GM12891 (cell line): ENCODE results near the gene SPTAN1.
"Not testable (repeated sequence)": the region's sequence is repeated elsewhere in the genome, so short reads cannot be mapped to it uniquely, and the experiment has no call there.

Experiments used
- PAX5 ChIP-seq: IDR thresholded peaks from 2 replicates; pipeline ENCODE4 v1.6.1; 2011; ENCODE audit warnings: low read length, moderate library complexity, mild to moderate bottlenecking; ENCODE audit not compliant: insufficient read depth, severe bottlenecking
- POLR2A ChIP-seq: IDR thresholded peaks from 2 replicates; pipeline ENCODE4 v1.6.1; 2011; ENCODE audit warnings: low read depth, low read length, control low read depth
- POLR2AphosphoS5 ChIP-seq: IDR thresholded peaks from 2 replicates; pipeline ENCODE4 v1.6.1; 2011; ENCODE audit warnings: low read depth, low read length, control low read depth
- POU2F2 ChIP-seq: IDR thresholded peaks from 2 replicates; pipeline ENCODE4 v1.6.1; 2011; ENCODE audit warnings: low read depth, mild to moderate bottlenecking, control low read depth, low read length, moderate library complexity
- SPI1 ChIP-seq: IDR thresholded peaks from 2 replicates; pipeline ENCODE4 v1.6.1; 2011; ENCODE audit warnings: low read depth, low read length, control low read depth
- TAF1 ChIP-seq: IDR thresholded peaks from 2 replicates; pipeline ENCODE4 v1.6.1; 2011; ENCODE audit warnings: low read depth, low read length, control low read depth

DNA sequence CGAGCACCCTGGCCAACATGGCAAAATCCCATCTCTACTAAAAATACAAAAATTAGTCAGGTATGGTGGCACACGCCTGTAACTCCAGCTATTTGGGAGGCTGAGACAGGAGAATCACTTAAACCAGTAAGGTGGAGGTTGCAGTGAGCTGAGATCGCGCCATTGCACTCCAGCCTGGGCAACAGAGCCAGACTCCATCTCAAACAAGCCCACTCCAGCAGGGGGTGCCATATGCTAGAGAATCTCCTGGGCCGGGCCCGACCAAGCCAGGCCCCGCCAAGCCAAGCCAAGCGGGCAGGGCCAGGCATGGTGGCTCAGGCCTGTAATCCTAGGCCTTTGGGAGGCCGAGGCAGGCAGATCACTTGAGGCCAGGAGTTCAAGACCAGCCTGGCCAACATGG, 95.8 kb downstream of the SPTAN1 start:
- TF ChIP-seq POU2F2, POLR2AphosphoS5, POLR2A, PAX5, SPI1, TAF1: not testable (repeated sequence)
